ENCODE measurements around the gene SRSF6. TPM values are rescaled to one million over a fixed set of nuclear protein-coding genes. Genes with fewer than 3 reads are reported as not detected.
A peak's percentile ranks its signal among the peaks of the same experiment; 100 is the strongest.

Gene SRSF6
- total RNA-seq, 1 donor from 2014 or later, result 42.9 TPM

DNA sequence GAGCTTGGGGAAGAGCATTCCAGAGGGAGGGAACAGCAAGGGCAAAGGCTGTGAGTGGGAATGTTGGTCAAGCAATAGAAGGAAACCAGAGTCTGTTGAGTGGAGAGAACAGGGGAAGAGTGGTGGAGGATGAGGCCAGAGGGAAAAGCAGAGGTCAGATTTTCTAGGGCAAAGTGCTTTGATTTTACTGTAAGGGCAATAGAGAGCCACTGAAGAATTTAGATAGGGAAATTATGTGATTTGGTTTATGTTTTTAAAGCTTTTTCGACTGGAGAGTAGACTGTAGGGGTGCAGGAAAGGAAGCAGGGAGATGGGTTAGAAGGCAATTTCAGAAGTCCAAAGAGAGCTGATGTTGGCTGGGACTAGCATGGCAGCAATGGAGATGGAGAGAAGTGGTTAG is 54.2 kb downstream of the SRSF6 start:
- peak; percentile 12 for DNase-seq (ENCODE audit: low read depth)
- no peak overlapping the region for H3K4me3 ChIP-seq (ENCODE audit: low read depth, low read length)
- TF ChIP-seq, protein P1, sequence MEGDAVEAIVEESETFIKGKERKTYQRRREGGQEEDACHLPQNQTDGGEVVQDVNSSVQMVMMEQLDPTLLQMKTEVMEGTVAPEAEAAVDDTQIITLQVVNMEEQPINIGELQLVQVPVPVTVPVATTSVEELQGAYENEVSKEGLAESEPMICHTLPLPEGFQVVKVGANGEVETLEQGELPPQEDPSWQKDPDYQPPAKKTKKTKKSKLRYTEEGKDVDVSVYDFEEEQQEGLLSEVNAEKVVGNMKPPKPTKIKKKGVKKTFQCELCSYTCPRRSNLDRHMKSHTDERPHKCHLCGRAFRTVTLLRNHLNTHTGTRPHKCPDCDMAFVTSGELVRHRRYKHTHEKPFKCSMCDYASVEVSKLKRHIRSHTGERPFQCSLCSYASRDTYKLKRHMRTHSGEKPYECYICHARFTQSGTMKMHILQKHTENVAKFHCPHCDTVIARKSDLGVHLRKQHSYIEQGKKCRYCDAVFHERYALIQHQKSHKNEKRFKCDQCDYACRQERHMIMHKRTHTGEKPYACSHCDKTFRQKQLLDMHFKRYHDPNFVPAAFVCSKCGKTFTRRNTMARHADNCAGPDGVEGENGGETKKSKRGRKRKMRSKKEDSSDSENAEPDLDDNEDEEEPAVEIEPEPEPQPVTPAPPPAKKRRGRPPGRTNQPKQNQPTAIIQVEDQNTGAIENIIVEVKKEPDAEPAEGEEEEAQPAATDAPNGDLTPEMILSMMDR (conservative IDR thresholded peaks at IDR 0.05; ENCODE audit: low read depth, low read length), result no peak

DNA sequence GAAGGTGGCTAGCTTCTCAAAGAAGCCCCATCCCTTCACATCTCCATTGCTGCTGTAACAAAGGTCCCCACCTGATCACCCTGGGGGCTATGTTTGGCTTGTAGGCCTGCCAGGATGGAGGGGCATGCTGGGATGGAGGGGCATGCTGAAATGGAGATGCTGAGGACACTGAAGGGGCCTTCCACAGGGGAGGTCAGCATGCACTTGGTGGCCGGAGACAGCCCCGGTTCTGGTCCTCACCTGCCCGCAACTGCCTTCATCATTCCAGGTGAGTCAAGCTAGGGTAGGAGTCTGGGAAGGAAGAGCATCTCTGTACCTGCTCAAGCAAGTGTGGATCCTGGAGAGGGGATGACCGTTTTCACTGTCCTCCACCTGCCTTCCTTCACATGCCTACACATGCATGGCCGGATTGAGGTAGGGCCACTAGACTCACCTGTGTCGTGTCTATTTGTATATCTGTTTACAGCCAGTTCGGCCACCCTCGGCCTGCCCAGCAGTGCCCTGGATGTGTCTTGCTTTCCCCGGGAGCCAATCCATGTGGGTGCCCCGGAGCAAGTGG is 55.8 kb downstream of the SRSF6 start:
- peak overlapping the region; percentile 57 for H3K4me3 ChIP-seq (ENCODE audit: low read depth, low read length)
- TF ChIP-seq, protein P1 (conservative IDR thresholded peaks at IDR 0.05; ENCODE audit: low read depth, low read length), result no peak
- no peak for DNase-seq (ENCODE audit: low read depth)

Other genes with a start within 250 kb of the SRSF6 start
- 3.5 and 5.2 TPM in 2 replicates for gene L3MBTL1, start 49.8 kb downstream of the SRSF6 start, total RNA-seq
- gene SGK2, start 101.1 kb downstream of the SRSF6 start, total RNA-seq, result 5.9 and 9.8 TPM in 2 replicates
- 19.8 and 21.2 TPM in 2 replicates for gene IFT52, start 133.0 kb downstream of the SRSF6 start, total RNA-seq
- gene MYBL2, start 209.2 kb downstream of the SRSF6 start, total RNA-seq, result 77.0 and 183 TPM in 2 replicates

All from epithelial cell of proximal tubule (primary cell).